HG03135 (cell line): ENCODE results near the gene PIK3C2G.

Source experiments
- ATAC-seq: cut with Tn5 transposase; IDR thresholded peaks from one replicate; pipeline ENCODE4 v1.9.1; 2021; ENCODE audit warnings: mild to moderate bottlenecking, moderate library complexity; ENCODE audit not compliant: unreplicated experiment

PIK3C2G gene

GRCh38 chr12:18551106-18551505 is 289.8 kb downstream of the PIK3C2G start:
- no peak for ATAC-seq

GRCh38 chr12:18551701-18552100 is 290.4 kb downstream of the PIK3C2G start:
- ATAC-seq, result no peak

GRCh38 chr12:18552829-18553228 is 291.5 kb downstream of the PIK3C2G start:
- ATAC-seq, result no peak

- no peak for ATAC-seq
These were observed 294.8 kb downstream of the PIK3C2G start for GRCh38 chr12:18556161-18556560.

GRCh38 chr12:18559242-18559641 is 297.9 kb downstream of the PIK3C2G start:
- no peak for ATAC-seq

- no peak for ATAC-seq
These were observed 301.2 kb downstream of the PIK3C2G start for GRCh38 chr12:18562531-18562930.

- no peak for ATAC-seq
These were observed 303.0 kb downstream of the PIK3C2G start for GRCh38 chr12:18564306-18564705.

GRCh38 chr12:18567787-18568186 is 306.5 kb downstream of the PIK3C2G start:
- no peak for ATAC-seq

- ATAC-seq, result no peak
These were observed 309.2 kb downstream of the PIK3C2G start for GRCh38 chr12:18570543-18570942.

- no peak for ATAC-seq
These were observed 314.8 kb downstream of the PIK3C2G start for GRCh38 chr12:18576104-18576626.

- ATAC-seq, result no peak
These were observed 315.3 kb downstream of the PIK3C2G start for GRCh38 chr12:18576648-18577047.

- ATAC-seq, result no peak
These were observed 316.9 kb downstream of the PIK3C2G start for GRCh38 chr12:18578191-18578590.

- ATAC-seq, result no peak
These were observed 319.0 kb downstream of the PIK3C2G start for GRCh38 chr12:18580291-18580690.

GRCh38 chr12:18580706-18581105 is 319.4 kb downstream of the PIK3C2G start:
- ATAC-seq, result no peak

- ATAC-seq, result no peak
These were observed 320.1 kb downstream of the PIK3C2G start for GRCh38 chr12:18581232-18581962.

- no peak for ATAC-seq
These were observed 322.3 kb downstream of the PIK3C2G start for GRCh38 chr12:18583655-18584054.

GRCh38 chr12:18586581-18586980 is 325.3 kb downstream of the PIK3C2G start:
- ATAC-seq, result no peak

- ATAC-seq, result no peak
These were observed 328.0 kb downstream of the PIK3C2G start for GRCh38 chr12:18589316-18589715.

- ATAC-seq, result no peak
These were observed 330.2 kb downstream of the PIK3C2G start for GRCh38 chr12:18591473-18591872.

GRCh38 chr12:18595412-18595811 is 334.1 kb downstream of the PIK3C2G start:
- ATAC-seq, result no peak

GRCh38 chr12:18601962-18602361 is 340.6 kb downstream of the PIK3C2G start:
- no peak for ATAC-seq

GRCh38 chr12:18612971-18613370 is 351.7 kb downstream of the PIK3C2G start:
- no peak for ATAC-seq

- no peak for ATAC-seq
These were observed 359.7 kb downstream of the PIK3C2G start for GRCh38 chr12:18620986-18621385.
